Measurements from ENCODE around the gene WBP2. TPM values are rescaled to one million over a fixed set of nuclear protein-coding genes. Genes with fewer than 3 reads are reported as not detected.

WBP2 gene
- total and polyA plus RNA-seq, 10 of the 15 experiments (the other 5 are each of a cell fraction or from before 2014, with no cell fraction given), result 1.5 to 57.3 (median 27.5) TPM

DNA sequence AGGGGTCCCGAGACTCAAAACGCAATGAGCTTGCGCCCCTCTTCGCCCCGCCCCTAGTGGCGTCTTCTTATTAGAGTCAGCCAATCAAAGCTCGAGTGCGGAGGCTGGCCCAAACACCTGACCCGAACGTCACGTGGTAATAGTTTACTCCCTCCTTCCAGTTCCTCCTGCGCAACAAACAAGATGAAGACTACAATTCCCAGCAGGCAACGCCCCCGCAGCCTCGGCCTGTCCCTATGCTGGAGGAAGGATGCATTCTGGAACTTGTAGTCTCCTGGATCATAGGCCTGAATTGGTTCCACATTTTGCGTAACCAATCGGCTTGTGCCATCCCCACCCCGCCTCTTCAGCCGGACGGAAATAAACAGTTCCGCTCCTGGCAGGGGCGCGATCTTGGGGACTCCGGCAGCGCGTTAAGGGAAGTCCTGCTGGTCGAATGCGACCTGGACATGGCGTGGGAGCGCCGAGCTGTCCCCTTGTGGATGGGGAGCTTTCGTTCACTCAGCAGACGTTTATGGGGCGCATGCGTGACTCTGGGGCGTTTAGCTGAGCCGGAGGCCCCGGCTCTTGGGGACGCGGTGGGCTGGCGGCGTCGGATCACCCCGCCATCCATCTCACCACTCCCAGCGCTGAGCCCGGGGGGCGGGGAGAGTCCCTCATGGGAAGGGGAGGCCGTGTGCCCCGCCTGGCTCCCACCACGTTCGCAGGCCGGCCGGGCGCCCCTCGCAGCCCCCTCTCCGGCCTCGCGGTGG lies at the start of gene WBP2 (continued):
- TF ChIP-seq, protein P1, sequence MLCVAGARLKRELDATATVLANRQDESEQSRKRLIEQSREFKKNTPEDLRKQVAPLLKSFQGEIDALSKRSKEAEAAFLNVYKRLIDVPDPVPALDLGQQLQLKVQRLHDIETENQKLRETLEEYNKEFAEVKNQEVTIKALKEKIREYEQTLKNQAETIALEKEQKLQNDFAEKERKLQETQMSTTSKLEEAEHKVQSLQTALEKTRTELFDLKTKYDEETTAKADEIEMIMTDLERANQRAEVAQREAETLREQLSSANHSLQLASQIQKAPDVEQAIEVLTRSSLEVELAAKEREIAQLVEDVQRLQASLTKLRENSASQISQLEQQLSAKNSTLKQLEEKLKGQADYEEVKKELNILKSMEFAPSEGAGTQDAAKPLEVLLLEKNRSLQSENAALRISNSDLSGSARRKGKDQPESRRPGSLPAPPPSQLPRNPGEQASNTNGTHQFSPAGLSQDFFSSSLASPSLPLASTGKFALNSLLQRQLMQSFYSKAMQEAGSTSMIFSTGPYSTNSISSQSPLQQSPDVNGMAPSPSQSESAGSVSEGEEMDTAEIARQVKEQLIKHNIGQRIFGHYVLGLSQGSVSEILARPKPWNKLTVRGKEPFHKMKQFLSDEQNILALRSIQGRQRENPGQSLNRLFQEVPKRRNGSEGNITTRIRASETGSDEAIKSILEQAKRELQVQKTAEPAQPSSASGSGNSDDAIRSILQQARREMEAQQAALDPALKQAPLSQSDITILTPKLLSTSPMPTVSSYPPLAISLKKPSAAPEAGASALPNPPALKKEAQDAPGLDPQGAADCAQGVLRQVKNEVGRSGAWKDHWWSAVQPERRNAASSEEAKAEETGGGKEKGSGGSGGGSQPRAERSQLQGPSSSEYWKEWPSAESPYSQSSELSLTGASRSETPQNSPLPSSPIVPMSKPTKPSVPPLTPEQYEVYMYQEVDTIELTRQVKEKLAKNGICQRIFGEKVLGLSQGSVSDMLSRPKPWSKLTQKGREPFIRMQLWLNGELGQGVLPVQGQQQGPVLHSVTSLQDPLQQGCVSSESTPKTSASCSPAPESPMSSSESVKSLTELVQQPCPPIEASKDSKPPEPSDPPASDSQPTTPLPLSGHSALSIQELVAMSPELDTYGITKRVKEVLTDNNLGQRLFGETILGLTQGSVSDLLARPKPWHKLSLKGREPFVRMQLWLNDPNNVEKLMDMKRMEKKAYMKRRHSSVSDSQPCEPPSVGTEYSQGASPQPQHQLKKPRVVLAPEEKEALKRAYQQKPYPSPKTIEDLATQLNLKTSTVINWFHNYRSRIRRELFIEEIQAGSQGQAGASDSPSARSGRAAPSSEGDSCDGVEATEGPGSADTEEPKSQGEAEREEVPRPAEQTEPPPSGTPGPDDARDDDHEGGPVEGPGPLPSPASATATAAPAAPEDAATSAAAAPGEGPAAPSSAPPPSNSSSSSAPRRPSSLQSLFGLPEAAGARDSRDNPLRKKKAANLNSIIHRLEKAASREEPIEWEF (IDR thresholded peaks at IDR 0.05; ENCODE audit: insufficient replicate concordance, low read depth, low read length), result peak; percentile 12
- TF ChIP-seq, protein P2, sequence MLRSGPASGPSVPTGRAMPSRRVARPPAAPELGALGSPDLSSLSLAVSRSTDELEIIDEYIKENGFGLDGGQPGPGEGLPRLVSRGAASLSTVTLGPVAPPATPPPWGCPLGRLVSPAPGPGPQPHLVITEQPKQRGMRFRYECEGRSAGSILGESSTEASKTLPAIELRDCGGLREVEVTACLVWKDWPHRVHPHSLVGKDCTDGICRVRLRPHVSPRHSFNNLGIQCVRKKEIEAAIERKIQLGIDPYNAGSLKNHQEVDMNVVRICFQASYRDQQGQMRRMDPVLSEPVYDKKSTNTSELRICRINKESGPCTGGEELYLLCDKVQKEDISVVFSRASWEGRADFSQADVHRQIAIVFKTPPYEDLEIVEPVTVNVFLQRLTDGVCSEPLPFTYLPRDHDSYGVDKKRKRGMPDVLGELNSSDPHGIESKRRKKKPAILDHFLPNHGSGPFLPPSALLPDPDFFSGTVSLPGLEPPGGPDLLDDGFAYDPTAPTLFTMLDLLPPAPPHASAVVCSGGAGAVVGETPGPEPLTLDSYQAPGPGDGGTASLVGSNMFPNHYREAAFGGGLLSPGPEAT (IDR thresholded peaks at IDR 0.05; ENCODE audit: low read depth), result peak; percentile 66
- TF ChIP-seq ZNF207 (IDR thresholded peaks at IDR 0.05; ENCODE audit: borderline replicate concordance) (peak; percentile 76; the same call in 1 of the 2 replicates), CHD2 (IDR thresholded peaks at IDR 0.05; ENCODE audit: borderline replicate concordance, low read depth, low read length) (peak; percentile 73; the same call in 1 of the 2 replicates), POLR2A (IDR thresholded peaks at IDR 0.05; ENCODE audit: low read depth, low read length) (peak; percentile 98), TCF12 (IDR thresholded peaks at IDR 0.05; ENCODE audit: low read depth, low read length) (peak; percentile 43; the same call in 1 of the 2 replicates), RELA (IDR thresholded peaks at IDR 0.05; ENCODE audit: borderline replicate concordance, partially characterized antibody) (peak; percentile 55), PAX5 (IDR thresholded peaks at IDR 0.05; ENCODE audit: borderline replicate concordance, low read depth, low read length) (0 out of 2 replicates have a peak, but pooled peaks have one; percentile 59), SIN3A (IDR thresholded peaks at IDR 0.05; ENCODE audit: low read depth, low read length) (peak; percentile 76; the same call in 1 of the 2 replicates), EGR1 (IDR thresholded peaks at IDR 0.05; ENCODE audit: borderline replicate concordance in 1 of 2, low read depth in 2 of 2, low read length in 2 of 2) (peak; percentile 82 to 100), GATAD2B (conservative IDR thresholded peaks at IDR 0.05; ENCODE audit: low read depth) (peak; percentile 89)
- TF ChIP-seq, protein P3, sequence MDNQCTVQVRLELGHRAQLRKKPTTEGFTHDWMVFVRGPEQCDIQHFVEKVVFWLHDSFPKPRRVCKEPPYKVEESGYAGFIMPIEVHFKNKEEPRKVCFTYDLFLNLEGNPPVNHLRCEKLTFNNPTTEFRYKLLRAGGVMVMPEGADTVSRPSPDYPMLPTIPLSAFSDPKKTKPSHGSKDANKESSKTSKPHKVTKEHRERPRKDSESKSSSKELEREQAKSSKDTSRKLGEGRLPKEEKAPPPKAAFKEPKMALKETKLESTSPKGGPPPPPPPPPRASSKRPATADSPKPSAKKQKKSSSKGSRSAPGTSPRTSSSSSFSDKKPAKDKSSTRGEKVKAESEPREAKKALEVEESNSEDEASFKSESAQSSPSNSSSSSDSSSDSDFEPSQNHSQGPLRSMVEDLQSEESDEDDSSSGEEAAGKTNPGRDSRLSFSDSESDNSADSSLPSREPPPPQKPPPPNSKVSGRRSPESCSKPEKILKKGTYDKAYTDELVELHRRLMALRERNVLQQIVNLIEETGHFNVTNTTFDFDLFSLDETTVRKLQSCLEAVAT (IDR thresholded peaks at IDR 0.05), result peak; percentile 98
- TF ChIP-seq, protein P4, sequence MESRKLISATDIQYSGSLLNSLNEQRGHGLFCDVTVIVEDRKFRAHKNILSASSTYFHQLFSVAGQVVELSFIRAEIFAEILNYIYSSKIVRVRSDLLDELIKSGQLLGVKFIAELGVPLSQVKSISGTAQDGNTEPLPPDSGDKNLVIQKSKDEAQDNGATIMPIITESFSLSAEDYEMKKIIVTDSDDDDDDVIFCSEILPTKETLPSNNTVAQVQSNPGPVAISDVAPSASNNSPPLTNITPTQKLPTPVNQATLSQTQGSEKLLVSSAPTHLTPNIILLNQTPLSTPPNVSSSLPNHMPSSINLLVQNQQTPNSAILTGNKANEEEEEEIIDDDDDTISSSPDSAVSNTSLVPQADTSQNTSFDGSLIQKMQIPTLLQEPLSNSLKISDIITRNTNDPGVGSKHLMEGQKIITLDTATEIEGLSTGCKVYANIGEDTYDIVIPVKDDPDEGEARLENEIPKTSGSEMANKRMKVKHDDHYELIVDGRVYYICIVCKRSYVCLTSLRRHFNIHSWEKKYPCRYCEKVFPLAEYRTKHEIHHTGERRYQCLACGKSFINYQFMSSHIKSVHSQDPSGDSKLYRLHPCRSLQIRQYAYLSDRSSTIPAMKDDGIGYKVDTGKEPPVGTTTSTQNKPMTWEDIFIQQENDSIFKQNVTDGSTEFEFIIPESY (IDR thresholded peaks at IDR 0.05), result peak; percentile 33; the same call in 1 of the 2 replicates
- TF ChIP-seq, protein P5, sequence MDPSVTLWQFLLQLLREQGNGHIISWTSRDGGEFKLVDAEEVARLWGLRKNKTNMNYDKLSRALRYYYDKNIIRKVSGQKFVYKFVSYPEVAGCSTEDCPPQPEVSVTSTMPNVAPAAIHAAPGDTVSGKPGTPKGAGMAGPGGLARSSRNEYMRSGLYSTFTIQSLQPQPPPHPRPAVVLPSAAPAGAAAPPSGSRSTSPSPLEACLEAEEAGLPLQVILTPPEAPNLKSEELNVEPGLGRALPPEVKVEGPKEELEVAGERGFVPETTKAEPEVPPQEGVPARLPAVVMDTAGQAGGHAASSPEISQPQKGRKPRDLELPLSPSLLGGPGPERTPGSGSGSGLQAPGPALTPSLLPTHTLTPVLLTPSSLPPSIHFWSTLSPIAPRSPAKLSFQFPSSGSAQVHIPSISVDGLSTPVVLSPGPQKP (IDR thresholded peaks at IDR 0.05; ENCODE audit: low read depth, low read length), result 0 out of 2 replicates have a peak, but pooled peaks have one; percentile 78
- TF ChIP-seq, protein P6, sequence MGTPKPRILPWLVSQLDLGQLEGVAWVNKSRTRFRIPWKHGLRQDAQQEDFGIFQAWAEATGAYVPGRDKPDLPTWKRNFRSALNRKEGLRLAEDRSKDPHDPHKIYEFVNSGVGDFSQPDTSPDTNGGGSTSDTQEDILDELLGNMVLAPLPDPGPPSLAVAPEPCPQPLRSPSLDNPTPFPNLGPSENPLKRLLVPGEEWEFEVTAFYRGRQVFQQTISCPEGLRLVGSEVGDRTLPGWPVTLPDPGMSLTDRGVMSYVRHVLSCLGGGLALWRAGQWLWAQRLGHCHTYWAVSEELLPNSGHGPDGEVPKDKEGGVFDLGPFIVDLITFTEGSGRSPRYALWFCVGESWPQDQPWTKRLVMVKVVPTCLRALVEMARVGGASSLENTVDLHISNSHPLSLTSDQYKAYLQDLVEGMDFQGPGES (IDR thresholded peaks at IDR 0.05), result peak; percentile 62; the same call in 1 of the 2 replicates

All from GM12878 (cell line).